Mesothelial cell of epicardium (in vitro differentiated cells): ENCODE data around the gene C1QTNF12. TPM values are rescaled to one million over a fixed set of nuclear protein-coding genes. Genes with fewer than 3 reads are reported as not detected.

Experiments used
- DNase-seq, 2 experiments: peaks; one replicate each; pipeline ENCODE4 v3.0.0; 2021; ENCODE audit warnings: low spot score in 2 of 2; ENCODE audit not compliant: unreplicated experiment in 2 of 2
- H3K27ac Mint-ChIP-seq: 2 replicates; pipeline ENCODE4 v1.8.0; 2021; ENCODE audit warnings: mixed read lengths
- H3K27me3 Mint-ChIP-seq: 2 replicates; pipeline ENCODE4 v1.8.0; 2021; ENCODE audit warnings: low read depth, mixed read lengths
- H3K36me3 Mint-ChIP-seq: 2 replicates; pipeline ENCODE4 v1.8.0; 2021; ENCODE audit warnings: mixed read lengths
- H3K4me1 Mint-ChIP-seq: 2 replicates; pipeline ENCODE4 v1.8.0; 2021; ENCODE audit warnings: mixed read lengths
- H3K4me3 Mint-ChIP-seq: 2 replicates; pipeline ENCODE4 v1.8.0; 2021; ENCODE audit warnings: mild to moderate bottlenecking, moderate library complexity, mixed read lengths
- H3K9me3 Mint-ChIP-seq: 2 replicates; pipeline ENCODE4 v1.8.0; 2021; ENCODE audit warnings: mixed read lengths
- total RNA-seq: library from RNA; stranded (reverse); gene quantifications from 3 replicates; pipeline ENCODE4 v1.2.1, GENCODE V29; 2021
- TF ChIP-seq, protein P1 (sequence below): fragments of 200-600 bp; sonication (generic); IDR thresholded peaks from one replicate; pipeline ENCODE4 v1.5.0; 2021; ENCODE audit warnings: antibody characterized with exemption; ENCODE audit not compliant: unreplicated experiment

The C1QTNF12 gene
- total RNA-seq, 1 donor from 2014 or later = 10.2 TPM

DNA sequence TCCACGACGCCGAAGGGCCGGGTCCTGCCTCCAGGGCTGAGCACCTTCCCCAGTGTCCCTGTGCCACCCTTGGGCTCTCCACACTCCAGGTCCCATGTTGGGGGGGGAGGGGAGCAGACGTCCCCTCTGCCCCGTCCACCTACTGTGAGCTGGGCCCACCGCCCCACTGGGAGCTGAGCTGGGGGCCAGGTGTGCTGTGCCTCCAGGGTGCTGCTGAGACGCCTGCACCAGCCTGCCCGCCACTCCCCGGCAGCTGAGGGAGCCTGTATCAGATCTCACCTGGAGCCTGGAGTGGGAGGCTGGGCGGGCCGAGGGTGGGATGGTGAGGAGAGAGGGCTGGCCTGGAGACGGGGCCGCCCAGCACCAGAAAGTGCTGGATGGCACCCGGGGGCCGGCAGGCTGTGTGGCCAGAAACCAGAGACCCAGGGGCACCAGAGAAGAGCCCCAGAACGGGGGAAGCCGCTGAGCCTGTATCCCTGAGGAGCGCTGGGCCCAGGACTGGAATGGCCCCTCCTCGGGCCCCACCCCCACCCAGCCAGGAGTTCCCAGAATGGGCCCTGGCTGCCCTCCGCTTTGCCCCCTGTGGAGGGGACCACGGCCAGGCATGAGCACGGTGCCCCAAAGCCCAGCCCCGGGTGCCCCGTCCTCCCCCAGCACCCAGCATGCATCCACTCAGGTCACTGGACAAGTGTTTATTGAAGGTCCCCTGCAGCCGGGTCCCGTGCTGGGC is 43.5 kb downstream of the C1QTNF12 start:
- Mint-ChIP-seq H3K9me3 (no peaks in the 10 kb centered on the region), H3K27ac (no peak overlapping the region), H3K4me1 (peaks cover 4% of the 10 kb centered on the region)

DNA sequence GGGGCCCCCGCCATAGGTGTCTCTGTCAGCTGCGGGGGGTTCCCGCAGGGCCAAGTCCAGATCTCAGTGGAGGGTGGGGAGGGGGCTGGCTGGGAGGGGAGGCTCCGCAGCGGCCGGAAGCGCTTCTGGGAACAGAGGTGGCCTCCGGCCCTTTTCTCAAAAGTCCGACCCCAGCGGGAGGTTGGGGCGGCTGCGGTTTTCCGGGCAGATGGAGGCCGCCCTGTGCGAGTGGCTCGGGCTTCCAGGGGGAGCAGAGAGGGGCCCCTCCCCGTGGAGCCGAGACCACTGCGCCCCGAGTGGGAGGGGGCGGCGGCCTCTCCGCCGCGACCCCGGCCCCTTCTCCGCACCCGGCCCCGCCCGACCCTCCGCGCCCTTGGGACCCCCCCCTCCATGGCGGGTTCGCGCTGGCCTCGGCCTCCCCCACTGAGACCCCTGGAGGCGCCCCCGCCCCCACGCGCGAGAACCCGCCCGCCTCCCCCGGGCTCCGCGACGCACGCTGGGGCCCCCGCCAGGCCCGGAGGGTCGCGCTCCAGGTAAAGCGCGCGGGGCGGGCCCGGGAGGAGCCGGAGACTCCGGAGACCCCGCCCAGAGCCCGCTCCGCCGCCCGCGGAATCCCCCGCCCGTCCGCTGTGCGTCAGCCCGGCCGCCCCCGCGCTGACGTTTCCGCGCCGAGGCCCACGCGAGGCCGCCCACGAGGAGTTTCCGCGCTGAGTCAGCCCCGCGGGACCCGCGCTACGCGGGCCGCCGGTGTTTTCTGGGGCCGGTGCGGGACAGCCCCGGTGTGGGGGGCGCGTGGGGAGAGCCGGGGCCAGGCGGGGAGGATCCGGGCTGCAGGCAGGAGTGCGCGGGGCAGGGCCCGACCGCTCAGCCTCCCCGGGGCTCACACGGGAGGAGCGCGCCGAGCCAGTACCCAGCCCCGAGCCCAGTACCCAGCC is 45.4 kb downstream of the C1QTNF12 start:
- H3K9me3 Mint-ChIP-seq = no peaks in the 10 kb centered on the region
- peaks cover 4% of the 10 kb centered on the region for H3K4me1 Mint-ChIP-seq
- H3K27me3 Mint-ChIP-seq = peaks cover 12% of the 10 kb centered on the region
- TF ChIP-seq, protein P1, sequence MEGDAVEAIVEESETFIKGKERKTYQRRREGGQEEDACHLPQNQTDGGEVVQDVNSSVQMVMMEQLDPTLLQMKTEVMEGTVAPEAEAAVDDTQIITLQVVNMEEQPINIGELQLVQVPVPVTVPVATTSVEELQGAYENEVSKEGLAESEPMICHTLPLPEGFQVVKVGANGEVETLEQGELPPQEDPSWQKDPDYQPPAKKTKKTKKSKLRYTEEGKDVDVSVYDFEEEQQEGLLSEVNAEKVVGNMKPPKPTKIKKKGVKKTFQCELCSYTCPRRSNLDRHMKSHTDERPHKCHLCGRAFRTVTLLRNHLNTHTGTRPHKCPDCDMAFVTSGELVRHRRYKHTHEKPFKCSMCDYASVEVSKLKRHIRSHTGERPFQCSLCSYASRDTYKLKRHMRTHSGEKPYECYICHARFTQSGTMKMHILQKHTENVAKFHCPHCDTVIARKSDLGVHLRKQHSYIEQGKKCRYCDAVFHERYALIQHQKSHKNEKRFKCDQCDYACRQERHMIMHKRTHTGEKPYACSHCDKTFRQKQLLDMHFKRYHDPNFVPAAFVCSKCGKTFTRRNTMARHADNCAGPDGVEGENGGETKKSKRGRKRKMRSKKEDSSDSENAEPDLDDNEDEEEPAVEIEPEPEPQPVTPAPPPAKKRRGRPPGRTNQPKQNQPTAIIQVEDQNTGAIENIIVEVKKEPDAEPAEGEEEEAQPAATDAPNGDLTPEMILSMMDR = no peak
- H3K36me3 Mint-ChIP-seq = no peaks in the 10 kb centered on the region
- H3K27ac Mint-ChIP-seq = no peak overlapping the region
- peak overlapping the region; percentile 43 for H3K4me3 Mint-ChIP-seq
- peak; percentile 61 to 76 for DNase-seq

More for the DNA sequence above, 43.5 kb downstream of the C1QTNF12 start:
- TF ChIP-seq, protein P1 = no peak
- Mint-ChIP-seq H3K4me3 (peak overlapping the region; percentile 24), H3K27me3 (peaks cover 28% of the 10 kb centered on the region), H3K36me3 (no peaks in the 10 kb centered on the region)
- peak in 1 of 2 experiments; percentile 21 for DNase-seq

GRCh38 chr1:1199961-1200875 is 46.3 kb downstream of the C1QTNF12 start:
- TF ChIP-seq, protein P1 = no peak
- H3K36me3 Mint-ChIP-seq = no peaks in the 10 kb centered on the region
- H3K27me3 Mint-ChIP-seq = peaks cover 7% of the 10 kb centered on the region
- H3K27ac Mint-ChIP-seq = no peak overlapping the region
- H3K9me3 Mint-ChIP-seq = peaks cover 1% of the 10 kb centered on the region
- peaks cover 4% of the 10 kb centered on the region for H3K4me1 Mint-ChIP-seq
- H3K4me3 Mint-ChIP-seq = peak overlapping the region; percentile 43
- peak in 1 of 2 experiments; percentile 19 for DNase-seq

DNA sequence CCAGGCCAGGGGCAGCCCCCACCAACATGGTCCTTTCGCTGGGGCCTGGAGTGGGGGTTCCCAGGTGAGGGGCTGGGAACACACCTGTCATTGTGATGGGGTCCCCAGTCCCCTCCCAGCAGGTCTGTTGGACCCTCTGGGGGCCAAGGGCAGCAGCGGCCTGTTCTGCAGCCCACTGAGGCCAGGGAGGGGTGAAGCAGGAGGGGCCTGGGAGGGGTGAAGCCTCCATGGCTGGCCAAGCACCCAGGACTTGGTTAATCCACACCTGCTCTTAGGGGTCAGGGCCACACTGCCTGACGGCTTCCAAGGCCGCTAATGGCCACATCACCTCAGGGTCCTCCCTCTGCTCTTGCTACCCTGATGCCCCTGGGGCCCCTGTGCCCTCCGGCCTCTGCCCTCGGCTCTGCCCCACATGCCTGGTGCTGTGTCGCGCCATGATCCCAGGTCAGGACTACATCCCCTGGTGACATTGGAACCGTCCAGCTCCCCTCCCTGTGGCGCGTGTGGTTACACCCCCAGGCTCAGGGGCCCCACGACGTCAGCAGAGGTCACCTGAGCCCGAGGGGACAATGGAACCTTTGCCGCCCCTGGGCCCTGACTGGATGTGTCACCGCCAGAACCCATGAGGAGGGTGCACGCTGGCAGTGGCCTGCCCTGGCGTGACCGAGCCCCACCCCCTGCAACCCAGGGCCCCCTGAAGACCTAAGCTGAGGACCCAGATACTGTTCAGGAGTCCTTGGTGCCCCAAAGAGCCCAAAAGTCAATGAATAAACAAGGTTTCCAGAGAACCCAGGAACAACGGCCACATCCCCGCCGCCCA is 47.2 kb downstream of the C1QTNF12 start:
- Mint-ChIP-seq H3K4me3 (peak overlapping the region; percentile 43), H3K27ac (no peak overlapping the region), H3K36me3 (no peaks in the 10 kb centered on the region), H3K27me3 (peaks cover 9% of the 10 kb centered on the region), H3K9me3 (peaks cover 10% of the 10 kb centered on the region), H3K4me1 (peaks cover 4% of the 10 kb centered on the region)
- TF ChIP-seq, protein P1 = no peak
- no peak for DNase-seq
